Fibroblast of the aortic adventitia (primary cell): ENCODE results near the gene CHRNA7. TPM values are rescaled to one million over a fixed set of nuclear protein-coding genes. Genes with fewer than 3 reads are reported as not detected.

ENCODE experiments used
- DNase-seq: peaks from one replicate; pipeline ENCODE4 v3.0.0-alpha.2; 2010; ENCODE audit warnings: low read depth
- H3K4me3 ChIP-seq: 2 replicates; pipeline ENCODE4 v1.5.1; 2011; ENCODE audit warnings: low read depth, mild to moderate bottlenecking, control low read depth, low read length, moderate library complexity
- total RNA-seq: library from RNA; depleted of rRNA; stranded (reverse); fragments of >200 nt; gene quantifications from 2 replicates; pipeline ENCODE4 v1.2.3, GENCODE V29; 2012; ENCODE audit warnings: low replicate concordance
- TF ChIP-seq, protein P1 (sequence below): IDR thresholded peaks from 2 replicates; pipeline ENCODE4 v1.5.1; 2011; ENCODE audit warnings: mild to moderate bottlenecking, low read length, control low read depth, inconsistent platforms; ENCODE audit not compliant: insufficient read depth

Gene CHRNA7
- total RNA-seq, 1 donor = 0.18 TPM

DNA sequence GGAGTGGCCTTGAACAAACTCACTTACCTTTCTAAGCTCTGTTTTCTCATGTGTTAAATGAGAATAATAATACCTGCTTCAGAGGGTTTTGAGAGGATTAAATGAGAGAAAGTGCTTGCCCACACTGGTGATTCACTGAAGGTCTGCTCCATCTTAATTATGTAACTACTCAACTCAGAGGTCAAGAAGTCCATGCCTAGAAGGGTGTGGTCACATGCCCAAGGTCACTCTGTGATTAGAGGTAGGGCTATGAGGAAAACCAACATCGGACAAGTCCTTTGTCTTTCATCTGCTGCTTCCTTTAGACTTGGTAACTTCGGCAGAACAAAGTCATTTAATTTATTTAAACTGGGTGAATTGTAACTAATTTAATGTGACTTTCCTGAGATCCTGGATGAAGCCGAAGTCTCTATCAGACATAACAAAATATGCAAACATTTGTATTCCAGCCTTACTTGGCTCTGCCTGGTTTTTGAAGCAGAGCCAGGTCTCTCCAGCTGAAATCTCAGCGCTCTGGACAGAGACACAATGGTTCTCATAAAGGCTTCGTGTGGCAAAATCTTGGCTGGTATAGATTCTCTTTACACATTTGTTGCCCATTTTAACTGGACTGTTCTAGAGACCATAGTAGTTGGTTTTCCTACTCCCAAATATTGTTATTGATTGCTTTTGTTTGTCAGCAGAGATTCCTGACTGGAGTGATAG, 3.0 kb downstream of the CHRNA7 start:
- DNase-seq = no peak
- H3K4me3 ChIP-seq = no peak overlapping the region
- TF ChIP-seq, protein P1, sequence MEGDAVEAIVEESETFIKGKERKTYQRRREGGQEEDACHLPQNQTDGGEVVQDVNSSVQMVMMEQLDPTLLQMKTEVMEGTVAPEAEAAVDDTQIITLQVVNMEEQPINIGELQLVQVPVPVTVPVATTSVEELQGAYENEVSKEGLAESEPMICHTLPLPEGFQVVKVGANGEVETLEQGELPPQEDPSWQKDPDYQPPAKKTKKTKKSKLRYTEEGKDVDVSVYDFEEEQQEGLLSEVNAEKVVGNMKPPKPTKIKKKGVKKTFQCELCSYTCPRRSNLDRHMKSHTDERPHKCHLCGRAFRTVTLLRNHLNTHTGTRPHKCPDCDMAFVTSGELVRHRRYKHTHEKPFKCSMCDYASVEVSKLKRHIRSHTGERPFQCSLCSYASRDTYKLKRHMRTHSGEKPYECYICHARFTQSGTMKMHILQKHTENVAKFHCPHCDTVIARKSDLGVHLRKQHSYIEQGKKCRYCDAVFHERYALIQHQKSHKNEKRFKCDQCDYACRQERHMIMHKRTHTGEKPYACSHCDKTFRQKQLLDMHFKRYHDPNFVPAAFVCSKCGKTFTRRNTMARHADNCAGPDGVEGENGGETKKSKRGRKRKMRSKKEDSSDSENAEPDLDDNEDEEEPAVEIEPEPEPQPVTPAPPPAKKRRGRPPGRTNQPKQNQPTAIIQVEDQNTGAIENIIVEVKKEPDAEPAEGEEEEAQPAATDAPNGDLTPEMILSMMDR = no peak

DNA sequence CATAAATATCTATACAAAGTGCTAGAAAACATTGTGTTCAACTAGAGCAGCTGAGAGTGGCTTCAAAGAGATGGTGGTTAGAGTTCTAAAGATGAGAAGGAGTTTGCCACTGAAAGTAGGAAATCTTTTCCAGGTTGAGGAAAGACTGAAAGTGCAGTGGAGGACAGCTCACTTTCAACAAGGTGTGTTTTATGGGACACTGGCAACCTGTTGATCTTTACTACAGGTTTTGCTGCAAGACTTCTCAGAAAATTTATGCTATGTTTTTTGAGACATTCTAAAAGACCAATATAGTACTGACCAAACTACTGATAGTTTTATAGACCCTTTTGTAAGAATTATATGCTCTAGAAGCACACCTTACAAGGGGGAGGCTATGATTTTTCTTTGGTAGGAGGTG, 3.8 kb downstream of the CHRNA7 start:
- no peak overlapping the region for H3K4me3 ChIP-seq
- TF ChIP-seq, protein P1 = no peak
- no peak for DNase-seq

DNA sequence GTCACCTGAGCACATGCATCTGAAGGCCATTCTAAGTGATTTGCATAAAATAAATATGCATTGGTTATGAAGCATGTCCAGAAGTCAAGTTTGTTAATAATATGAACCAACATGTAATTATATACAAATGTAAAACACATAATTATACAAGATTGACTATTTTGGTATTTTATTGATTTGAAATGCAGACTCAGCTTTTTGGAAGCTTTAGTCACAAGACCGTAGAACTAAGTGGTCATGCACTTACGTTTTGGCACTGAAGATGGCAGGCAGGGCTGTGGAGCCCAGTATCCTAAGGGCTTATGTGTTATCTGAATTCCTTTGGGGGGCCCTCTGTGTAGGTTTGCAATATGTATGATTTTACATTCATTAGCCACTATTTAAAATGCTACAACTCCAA, 5.0 kb downstream of the CHRNA7 start:
- no peak overlapping the region for H3K4me3 ChIP-seq
- DNase-seq = no peak
- TF ChIP-seq, protein P1 = no peak

DNA sequence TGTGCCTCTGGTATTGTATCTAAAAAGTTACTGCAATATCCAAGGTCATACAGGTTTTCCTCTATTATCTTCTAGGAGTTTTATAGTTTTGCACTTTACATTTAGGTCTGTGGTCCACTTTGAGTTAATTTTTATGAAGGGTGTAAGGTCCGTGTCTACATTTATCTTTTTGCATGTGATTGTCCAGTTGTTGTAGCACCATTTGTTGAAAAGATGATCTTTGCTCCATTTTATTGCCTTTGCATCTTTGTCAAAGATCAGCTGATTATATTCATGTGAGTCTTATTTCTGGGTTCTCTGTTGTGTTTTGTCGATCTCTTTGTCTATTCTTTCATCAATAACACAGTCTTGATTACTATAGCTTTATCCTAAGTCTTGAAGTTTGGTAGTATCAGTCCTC, 6.7 kb downstream of the CHRNA7 start:
- no peak overlapping the region for H3K4me3 ChIP-seq
- DNase-seq = no peak
- TF ChIP-seq, protein P1 = no peak

DNA sequence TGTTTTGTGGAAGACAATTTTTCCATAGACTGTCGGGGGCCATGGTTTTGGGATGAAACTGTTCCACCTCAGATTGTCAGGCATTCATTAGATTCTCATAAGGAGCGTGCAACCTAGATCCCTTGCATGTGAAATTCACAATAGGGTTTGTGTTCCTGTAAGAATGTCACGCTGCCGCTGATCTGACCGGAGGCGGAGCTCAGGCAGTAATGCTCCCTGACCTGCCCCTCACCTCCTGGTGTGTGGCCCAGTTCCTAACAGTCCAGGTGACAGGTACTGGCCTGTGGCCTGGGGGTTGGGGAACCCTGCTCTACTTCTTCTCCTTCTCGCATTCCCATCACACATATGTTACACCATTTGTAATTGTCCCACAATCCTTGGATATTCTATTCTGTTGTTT, 11.0 kb downstream of the CHRNA7 start:
- no peak for DNase-seq
- TF ChIP-seq, protein P1 = no peak

DNA sequence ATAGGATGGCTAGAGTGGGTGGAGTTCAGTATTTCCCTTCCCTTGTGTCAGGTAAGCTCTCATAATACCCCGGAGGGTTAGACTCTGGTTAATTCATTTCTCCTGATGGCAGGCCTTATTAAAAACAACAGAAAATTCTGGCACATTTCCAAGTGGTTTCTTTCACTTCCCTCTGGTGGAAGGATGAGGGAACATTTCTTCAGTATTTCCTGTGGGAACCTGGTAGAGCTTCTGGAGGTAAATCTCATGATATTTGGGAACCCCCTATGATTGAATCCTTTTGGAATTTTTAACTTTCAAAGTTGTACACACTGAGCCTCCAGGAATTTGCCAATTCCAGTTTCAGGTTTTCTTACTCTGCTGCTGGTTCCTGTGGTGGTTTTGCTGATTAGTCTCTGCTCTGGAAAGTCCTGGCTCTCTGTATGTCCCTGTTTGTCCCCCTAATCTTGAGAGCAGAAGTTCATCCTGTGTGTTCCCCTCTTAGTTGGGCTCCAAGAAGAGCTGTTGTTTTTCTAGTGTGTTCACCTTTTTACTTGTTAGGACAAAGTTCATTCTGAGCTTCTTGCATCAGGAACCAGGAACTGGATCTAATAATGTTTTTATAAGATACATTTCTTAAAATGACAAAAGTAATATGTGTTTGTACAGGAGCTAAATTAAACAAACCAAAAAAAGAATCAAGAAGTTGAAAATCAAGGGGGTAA, 12.1 kb downstream of the CHRNA7 start:
- TF ChIP-seq, protein P1 = no peak
- no peak overlapping the region for H3K4me3 ChIP-seq
- no peak for DNase-seq

More for the DNA sequence above, 11.0 kb downstream of the CHRNA7 start:
- no peak overlapping the region for H3K4me3 ChIP-seq
